Measurements from ENCODE around the gene ANKRD29. TPM values are rescaled to one million over a fixed set of nuclear protein-coding genes. Genes with fewer than 3 reads are reported as not detected.

The ANKRD29 gene
- total and polyA plus RNA-seq, 10 of the 15 experiments (the other 5 are each of a cell fraction or from before 2014, with no cell fraction given) = 0.53 to 9.2 (median 1.6) TPM

DNA sequence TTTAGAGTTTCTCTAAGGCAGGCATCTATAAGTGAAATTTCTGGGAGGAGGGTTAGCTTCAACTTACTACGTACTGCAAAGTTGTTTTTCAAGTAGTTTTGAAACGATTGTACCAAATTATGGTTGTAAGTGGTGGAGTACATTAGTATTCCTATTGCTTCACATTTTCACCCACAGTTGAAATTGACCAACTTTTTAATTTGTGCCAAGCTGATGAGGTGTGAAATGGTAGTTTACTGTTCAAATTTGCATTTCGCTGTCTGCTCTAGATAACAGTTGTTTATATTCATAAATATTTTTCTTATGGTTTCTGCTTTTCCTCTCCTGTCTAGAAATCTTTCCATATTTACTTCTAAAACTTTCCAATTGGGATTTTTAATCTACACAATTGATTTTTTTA, 95.0 kb downstream of the ANKRD29 start:
- H4K20me1 ChIP-seq (ENCODE audit: control insufficient read depth, insufficient read depth) = no peaks in the 10 kb centered on the region
- ATAC-seq = no peak
- H3K27ac ChIP-seq (ENCODE audit: control insufficient read depth, insufficient read depth) = no peak overlapping the region
- H3K4me1 ChIP-seq (ENCODE audit: control insufficient read depth, insufficient read depth, low read length) = no peaks in the 10 kb centered on the region
- in situ Hi-C loops (cut with MboI) = no loop called here
- H3K36me3 ChIP-seq (ENCODE audit: control insufficient read depth in 2 of 2, insufficient read depth in 2 of 2, low read length in 1 of 2) = peaks cover 4 to 32% of the 10 kb centered on the region in 2 experiments
- no peak for DNase-seq (ENCODE audit: low read depth, low spot score)
- ChIA-PET POLR2A (no interaction called here), CTCF (no interaction called here), RAD21 (ENCODE audit: unreplicated experiment) (no interaction called here), SMC1A (ENCODE audit: uncharacterized antibody, unreplicated experiment) (interaction anchor here (1.3 kb wide), 1 partner anchor 60 kb away, joined by 3 read pairs; no protein-coding TSS in a partner anchor)
- no peak overlapping the region for H3K9ac ChIP-seq (ENCODE audit: control insufficient read depth, insufficient read depth, low read length)
- no peaks in the 10 kb centered on the region for H3K9me3 ChIP-seq (replicated peaks; ENCODE audit: control insufficient read depth, insufficient read depth, low read length)
- H2AFZ ChIP-seq (ENCODE audit: control insufficient read depth, low read depth, low read length) = no peak overlapping the region
- intact Hi-C loops (cut with micrococcal nuclease; ENCODE audit: unreplicated experiment) = no loop called here
- H3K4me3 ChIP-seq = no peak overlapping the region
- H3K79me2 ChIP-seq (ENCODE audit: control insufficient read depth, insufficient read depth, low read length) = no peaks in the 10 kb centered on the region
- BruUV-seq (replicated peaks) = no TSS peak
- FAIRE-seq = no peak
- WGBS (ENCODE audit: insufficient coverage, insufficient replicate concordance, low lambda C conversion rate, missing lambda C conversion rate) = 100% methylated on average over 3 of the region's 3 CpGs
- H3K27me3 ChIP-seq (replicated peaks in 1 of 2; ENCODE audit: control insufficient read depth in 2 of 2, insufficient read depth in 2 of 2, low read length in 1 of 2) = no peaks in the 10 kb centered on the region
- no peak overlapping the region for H3K4me2 ChIP-seq (ENCODE audit: control insufficient read depth, insufficient read depth)
- TF ChIP-seq RAD51 (IDR thresholded peaks at IDR 0.05) (no peak), SUPT20H (IDR thresholded peaks at IDR 0.05; ENCODE audit: borderline replicate concordance, control insufficient read depth, low read depth, low read length) (no peak), PML (IDR thresholded peaks at IDR 0.05; ENCODE audit: low read length) (no peak), CBX3 (IDR thresholded peaks at IDR 0.05; ENCODE audit: borderline replicate concordance, low read depth) (no peak), KLF5 (IDR thresholded peaks at IDR 0.05; ENCODE audit: partially characterized antibody) (no peak), IKZF2 (IDR thresholded peaks at IDR 0.05) (no peak), SIN3A (IDR thresholded peaks at IDR 0.05; ENCODE audit: low read depth, low read length) (no peak), CHD4 (IDR thresholded peaks at IDR 0.05) (no peak), ZBED1 (IDR thresholded peaks at IDR 0.05; ENCODE audit: borderline replicate concordance) (no peak), POLR2AphosphoS5 (IDR thresholded peaks at IDR 0.05; ENCODE audit: low read length) (no peak), EP300 (IDR thresholded peaks at IDR 0.05; ENCODE audit: borderline replicate concordance in 1 of 2, control insufficient read depth in 1 of 2, low read depth in 2 of 2, low read length in 2 of 2) (no peak), FOXK2 (IDR thresholded peaks at IDR 0.05) (no peak), CBFB (IDR thresholded peaks at IDR 0.05; ENCODE audit: low read depth) (no peak), NRF1 (conservative IDR thresholded peaks at IDR 0.05; ENCODE audit: low read depth, low read length) (no peak)
- TF ChIP-seq, protein P1, sequence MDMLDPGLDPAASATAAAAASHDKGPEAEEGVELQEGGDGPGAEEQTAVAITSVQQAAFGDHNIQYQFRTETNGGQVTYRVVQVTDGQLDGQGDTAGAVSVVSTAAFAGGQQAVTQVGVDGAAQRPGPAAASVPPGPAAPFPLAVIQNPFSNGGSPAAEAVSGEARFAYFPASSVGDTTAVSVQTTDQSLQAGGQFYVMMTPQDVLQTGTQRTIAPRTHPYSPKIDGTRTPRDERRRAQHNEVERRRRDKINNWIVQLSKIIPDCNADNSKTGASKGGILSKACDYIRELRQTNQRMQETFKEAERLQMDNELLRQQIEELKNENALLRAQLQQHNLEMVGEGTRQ (IDR thresholded peaks at IDR 0.05; ENCODE audit: borderline replicate concordance, low read depth, low read length) = no peak
- TF ChIP-seq, protein P2, sequence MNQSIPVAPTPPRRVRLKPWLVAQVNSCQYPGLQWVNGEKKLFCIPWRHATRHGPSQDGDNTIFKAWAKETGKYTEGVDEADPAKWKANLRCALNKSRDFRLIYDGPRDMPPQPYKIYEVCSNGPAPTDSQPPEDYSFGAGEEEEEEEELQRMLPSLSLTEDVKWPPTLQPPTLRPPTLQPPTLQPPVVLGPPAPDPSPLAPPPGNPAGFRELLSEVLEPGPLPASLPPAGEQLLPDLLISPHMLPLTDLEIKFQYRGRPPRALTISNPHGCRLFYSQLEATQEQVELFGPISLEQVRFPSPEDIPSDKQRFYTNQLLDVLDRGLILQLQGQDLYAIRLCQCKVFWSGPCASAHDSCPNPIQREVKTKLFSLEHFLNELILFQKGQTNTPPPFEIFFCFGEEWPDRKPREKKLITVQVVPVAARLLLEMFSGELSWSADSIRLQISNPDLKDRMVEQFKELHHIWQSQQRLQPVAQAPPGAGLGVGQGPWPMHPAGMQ (IDR thresholded peaks at IDR 0.05; ENCODE audit: borderline replicate concordance) = no peak
- TF ChIP-seq, protein P3, sequence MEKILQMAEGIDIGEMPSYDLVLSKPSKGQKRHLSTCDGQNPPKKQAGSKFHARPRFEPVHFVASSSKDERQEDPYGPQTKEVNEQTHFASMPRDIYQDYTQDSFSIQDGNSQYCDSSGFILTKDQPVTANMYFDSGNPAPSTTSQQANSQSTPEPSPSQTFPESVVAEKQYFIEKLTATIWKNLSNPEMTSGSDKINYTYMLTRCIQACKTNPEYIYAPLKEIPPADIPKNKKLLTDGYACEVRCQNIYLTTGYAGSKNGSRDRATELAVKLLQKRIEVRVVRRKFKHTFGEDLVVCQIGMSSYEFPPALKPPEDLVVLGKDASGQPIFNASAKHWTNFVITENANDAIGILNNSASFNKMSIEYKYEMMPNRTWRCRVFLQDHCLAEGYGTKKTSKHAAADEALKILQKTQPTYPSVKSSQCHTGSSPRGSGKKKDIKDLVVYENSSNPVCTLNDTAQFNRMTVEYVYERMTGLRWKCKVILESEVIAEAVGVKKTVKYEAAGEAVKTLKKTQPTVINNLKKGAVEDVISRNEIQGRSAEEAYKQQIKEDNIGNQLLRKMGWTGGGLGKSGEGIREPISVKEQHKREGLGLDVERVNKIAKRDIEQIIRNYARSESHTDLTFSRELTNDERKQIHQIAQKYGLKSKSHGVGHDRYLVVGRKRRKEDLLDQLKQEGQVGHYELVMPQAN (conservative IDR thresholded peaks at IDR 0.05) = no peak
- TF ChIP-seq, protein P4, sequence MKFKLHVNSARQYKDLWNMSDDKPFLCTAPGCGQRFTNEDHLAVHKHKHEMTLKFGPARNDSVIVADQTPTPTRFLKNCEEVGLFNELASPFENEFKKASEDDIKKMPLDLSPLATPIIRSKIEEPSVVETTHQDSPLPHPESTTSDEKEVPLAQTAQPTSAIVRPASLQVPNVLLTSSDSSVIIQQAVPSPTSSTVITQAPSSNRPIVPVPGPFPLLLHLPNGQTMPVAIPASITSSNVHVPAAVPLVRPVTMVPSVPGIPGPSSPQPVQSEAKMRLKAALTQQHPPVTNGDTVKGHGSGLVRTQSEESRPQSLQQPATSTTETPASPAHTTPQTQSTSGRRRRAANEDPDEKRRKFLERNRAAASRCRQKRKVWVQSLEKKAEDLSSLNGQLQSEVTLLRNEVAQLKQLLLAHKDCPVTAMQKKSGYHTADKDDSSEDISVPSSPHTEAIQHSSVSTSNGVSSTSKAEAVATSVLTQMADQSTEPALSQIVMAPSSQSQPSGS (IDR thresholded peaks at IDR 0.05; ENCODE audit: low read length) = no peak
- TF ChIP-seq, protein P5, sequence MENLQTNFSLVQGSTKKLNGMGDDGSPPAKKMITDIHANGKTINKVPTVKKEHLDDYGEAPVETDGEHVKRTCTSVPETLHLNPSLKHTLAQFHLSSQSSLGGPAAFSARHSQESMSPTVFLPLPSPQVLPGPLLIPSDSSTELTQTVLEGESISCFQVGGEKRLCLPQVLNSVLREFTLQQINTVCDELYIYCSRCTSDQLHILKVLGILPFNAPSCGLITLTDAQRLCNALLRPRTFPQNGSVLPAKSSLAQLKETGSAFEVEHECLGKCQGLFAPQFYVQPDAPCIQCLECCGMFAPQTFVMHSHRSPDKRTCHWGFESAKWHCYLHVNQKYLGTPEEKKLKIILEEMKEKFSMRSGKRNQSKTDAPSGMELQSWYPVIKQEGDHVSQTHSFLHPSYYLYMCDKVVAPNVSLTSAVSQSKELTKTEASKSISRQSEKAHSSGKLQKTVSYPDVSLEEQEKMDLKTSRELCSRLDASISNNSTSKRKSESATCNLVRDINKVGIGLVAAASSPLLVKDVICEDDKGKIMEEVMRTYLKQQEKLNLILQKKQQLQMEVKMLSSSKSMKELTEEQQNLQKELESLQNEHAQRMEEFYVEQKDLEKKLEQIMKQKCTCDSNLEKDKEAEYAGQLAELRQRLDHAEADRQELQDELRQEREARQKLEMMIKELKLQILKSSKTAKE (IDR thresholded peaks at IDR 0.05; ENCODE audit: low read depth, poor library complexity, severe bottlenecking) = no peak
